Measurements from ENCODE around the gene TTC1.

DNA sequence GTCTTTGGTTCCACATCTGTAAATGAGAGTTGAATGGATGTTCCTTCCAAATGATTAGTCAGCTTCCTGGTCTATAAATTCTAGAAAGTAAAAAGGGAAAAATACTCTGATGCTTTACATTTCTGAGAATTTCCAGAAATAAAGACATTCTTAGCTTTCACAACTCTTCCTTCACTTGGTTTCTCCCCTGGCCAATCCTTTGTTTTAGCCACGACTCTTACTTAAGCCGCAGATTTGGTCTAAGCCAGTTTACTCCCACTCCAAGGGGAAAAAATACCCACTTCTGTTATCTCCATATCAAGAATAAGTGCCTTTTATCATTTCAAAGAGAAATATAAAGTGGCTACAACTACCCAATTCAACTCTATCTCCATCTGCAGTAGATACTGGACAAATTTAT is 80.6 kb downstream of the TTC1 start:
- TF ChIP-seq YY1 (IDR thresholded peaks at IDR 0.05; ENCODE audit: low read depth, low read length) (no peak), ZNF274 (IDR thresholded peaks at IDR 0.05; ENCODE audit: borderline replicate concordance, extremely low read depth, low read length) (no peak), POLR2A (IDR thresholded peaks at IDR 0.05; ENCODE audit: control extremely low read depth in 1 of 2, low read depth in 2 of 2, low read length in 2 of 2) (no peak), PHF8 (conservative IDR thresholded peaks at IDR 0.05; ENCODE audit: low read depth, low read length) (no peak), GABPA (IDR thresholded peaks at IDR 0.05; ENCODE audit: borderline replicate concordance, insufficient read depth, low read length) (no peak), GTF2F1 (IDR thresholded peaks at IDR 0.05; ENCODE audit: borderline replicate concordance, low read depth, low read length) (no peak), RNF2 (IDR thresholded peaks at IDR 0.05; ENCODE audit: borderline replicate concordance, low read depth, low read length, missing control alignments, poor library complexity, severe bottlenecking) (no peak), FOSL1 (IDR thresholded peaks at IDR 0.05; ENCODE audit: insufficient read depth, low read depth, low read length) (no peak)
- TF ChIP-seq, protein P1, sequence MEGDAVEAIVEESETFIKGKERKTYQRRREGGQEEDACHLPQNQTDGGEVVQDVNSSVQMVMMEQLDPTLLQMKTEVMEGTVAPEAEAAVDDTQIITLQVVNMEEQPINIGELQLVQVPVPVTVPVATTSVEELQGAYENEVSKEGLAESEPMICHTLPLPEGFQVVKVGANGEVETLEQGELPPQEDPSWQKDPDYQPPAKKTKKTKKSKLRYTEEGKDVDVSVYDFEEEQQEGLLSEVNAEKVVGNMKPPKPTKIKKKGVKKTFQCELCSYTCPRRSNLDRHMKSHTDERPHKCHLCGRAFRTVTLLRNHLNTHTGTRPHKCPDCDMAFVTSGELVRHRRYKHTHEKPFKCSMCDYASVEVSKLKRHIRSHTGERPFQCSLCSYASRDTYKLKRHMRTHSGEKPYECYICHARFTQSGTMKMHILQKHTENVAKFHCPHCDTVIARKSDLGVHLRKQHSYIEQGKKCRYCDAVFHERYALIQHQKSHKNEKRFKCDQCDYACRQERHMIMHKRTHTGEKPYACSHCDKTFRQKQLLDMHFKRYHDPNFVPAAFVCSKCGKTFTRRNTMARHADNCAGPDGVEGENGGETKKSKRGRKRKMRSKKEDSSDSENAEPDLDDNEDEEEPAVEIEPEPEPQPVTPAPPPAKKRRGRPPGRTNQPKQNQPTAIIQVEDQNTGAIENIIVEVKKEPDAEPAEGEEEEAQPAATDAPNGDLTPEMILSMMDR (IDR thresholded peaks at IDR 0.05; ENCODE audit: control extremely low read depth in 1 of 3, insufficient read depth in 1 of 3, low read depth in 1 of 3, low read length in 3 of 3) = no peak
- TF ChIP-seq, protein P2, sequence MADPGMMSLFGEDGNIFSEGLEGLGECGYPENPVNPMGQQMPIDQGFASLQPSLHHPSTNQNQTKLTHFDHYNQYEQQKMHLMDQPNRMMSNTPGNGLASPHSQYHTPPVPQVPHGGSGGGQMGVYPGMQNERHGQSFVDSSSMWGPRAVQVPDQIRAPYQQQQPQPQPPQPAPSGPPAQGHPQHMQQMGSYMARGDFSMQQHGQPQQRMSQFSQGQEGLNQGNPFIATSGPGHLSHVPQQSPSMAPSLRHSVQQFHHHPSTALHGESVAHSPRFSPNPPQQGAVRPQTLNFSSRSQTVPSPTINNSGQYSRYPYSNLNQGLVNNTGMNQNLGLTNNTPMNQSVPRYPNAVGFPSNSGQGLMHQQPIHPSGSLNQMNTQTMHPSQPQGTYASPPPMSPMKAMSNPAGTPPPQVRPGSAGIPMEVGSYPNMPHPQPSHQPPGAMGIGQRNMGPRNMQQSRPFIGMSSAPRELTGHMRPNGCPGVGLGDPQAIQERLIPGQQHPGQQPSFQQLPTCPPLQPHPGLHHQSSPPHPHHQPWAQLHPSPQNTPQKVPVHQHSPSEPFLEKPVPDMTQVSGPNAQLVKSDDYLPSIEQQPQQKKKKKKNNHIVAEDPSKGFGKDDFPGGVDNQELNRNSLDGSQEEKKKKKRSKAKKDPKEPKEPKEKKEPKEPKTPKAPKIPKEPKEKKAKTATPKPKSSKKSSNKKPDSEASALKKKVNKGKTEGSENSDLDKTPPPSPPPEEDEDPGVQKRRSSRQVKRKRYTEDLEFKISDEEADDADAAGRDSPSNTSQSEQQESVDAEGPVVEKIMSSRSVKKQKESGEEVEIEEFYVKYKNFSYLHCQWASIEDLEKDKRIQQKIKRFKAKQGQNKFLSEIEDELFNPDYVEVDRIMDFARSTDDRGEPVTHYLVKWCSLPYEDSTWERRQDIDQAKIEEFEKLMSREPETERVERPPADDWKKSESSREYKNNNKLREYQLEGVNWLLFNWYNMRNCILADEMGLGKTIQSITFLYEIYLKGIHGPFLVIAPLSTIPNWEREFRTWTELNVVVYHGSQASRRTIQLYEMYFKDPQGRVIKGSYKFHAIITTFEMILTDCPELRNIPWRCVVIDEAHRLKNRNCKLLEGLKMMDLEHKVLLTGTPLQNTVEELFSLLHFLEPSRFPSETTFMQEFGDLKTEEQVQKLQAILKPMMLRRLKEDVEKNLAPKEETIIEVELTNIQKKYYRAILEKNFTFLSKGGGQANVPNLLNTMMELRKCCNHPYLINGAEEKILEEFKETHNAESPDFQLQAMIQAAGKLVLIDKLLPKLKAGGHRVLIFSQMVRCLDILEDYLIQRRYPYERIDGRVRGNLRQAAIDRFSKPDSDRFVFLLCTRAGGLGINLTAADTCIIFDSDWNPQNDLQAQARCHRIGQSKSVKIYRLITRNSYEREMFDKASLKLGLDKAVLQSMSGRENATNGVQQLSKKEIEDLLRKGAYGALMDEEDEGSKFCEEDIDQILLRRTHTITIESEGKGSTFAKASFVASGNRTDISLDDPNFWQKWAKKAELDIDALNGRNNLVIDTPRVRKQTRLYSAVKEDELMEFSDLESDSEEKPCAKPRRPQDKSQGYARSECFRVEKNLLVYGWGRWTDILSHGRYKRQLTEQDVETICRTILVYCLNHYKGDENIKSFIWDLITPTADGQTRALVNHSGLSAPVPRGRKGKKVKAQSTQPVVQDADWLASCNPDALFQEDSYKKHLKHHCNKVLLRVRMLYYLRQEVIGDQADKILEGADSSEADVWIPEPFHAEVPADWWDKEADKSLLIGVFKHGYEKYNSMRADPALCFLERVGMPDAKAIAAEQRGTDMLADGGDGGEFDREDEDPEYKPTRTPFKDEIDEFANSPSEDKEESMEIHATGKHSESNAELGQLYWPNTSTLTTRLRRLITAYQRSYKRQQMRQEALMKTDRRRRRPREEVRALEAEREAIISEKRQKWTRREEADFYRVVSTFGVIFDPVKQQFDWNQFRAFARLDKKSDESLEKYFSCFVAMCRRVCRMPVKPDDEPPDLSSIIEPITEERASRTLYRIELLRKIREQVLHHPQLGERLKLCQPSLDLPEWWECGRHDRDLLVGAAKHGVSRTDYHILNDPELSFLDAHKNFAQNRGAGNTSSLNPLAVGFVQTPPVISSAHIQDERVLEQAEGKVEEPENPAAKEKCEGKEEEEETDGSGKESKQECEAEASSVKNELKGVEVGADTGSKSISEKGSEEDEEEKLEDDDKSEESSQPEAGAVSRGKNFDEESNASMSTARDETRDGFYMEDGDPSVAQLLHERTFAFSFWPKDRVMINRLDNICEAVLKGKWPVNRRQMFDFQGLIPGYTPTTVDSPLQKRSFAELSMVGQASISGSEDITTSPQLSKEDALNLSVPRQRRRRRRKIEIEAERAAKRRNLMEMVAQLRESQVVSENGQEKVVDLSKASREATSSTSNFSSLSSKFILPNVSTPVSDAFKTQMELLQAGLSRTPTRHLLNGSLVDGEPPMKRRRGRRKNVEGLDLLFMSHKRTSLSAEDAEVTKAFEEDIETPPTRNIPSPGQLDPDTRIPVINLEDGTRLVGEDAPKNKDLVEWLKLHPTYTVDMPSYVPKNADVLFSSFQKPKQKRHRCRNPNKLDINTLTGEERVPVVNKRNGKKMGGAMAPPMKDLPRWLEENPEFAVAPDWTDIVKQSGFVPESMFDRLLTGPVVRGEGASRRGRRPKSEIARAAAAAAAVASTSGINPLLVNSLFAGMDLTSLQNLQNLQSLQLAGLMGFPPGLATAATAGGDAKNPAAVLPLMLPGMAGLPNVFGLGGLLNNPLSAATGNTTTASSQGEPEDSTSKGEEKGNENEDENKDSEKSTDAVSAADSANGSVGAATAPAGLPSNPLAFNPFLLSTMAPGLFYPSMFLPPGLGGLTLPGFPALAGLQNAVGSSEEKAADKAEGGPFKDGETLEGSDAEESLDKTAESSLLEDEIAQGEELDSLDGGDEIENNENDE (IDR thresholded peaks at IDR 0.05; ENCODE audit: insufficient replicate concordance, low read length) = no peak
- TF ChIP-seq, protein P3, sequence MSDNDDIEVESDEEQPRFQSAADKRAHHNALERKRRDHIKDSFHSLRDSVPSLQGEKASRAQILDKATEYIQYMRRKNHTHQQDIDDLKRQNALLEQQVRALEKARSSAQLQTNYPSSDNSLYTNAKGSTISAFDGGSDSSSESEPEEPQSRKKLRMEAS (IDR thresholded peaks at IDR 0.05) = no peak

Measured in H1 (cell line).